Activated naive CD8-positive, alpha-beta T cell treated with anti-CD3 and anti-CD28 coated beads for 36 hours (primary cell): ENCODE results near the gene ARMC3. TPM values are rescaled to one million over a fixed set of nuclear protein-coding genes. Genes with fewer than 3 reads are reported as not detected.

Experiments used
- DNase-seq: peaks from one replicate; pipeline ENCODE4 v3.0.0; 2021
- H3K27ac Mint-ChIP-seq: one replicate; pipeline ENCODE4 v1.8.0; 2022; ENCODE audit warnings: mild to moderate bottlenecking, moderate library complexity, mixed read lengths
- H3K27me3 Mint-ChIP-seq: one replicate; pipeline ENCODE4 v1.8.0; 2022; ENCODE audit warnings: mild to moderate bottlenecking, mixed read lengths
- H3K36me3 Mint-ChIP-seq: one replicate; pipeline ENCODE4 v1.8.0; 2021; ENCODE audit warnings: mild to moderate bottlenecking, mixed read lengths
- H3K4me1 Mint-ChIP-seq: one replicate; pipeline ENCODE4 v1.8.0; 2021; ENCODE audit warnings: mixed read lengths
- H3K4me3 Mint-ChIP-seq: one replicate; pipeline ENCODE4 v1.8.0; 2022; ENCODE audit warnings: mild to moderate bottlenecking, moderate library complexity, mixed read lengths
- H3K9me3 Mint-ChIP-seq: one replicate; pipeline ENCODE4 v1.8.0; 2022; ENCODE audit warnings: mixed read lengths
- total RNA-seq, 2 experiments: library from RNA; stranded (reverse); gene quantifications; one replicate each; pipeline ENCODE4 v1.2.3, GENCODE V29; 2021

The ARMC3 gene
- total RNA-seq, 2 experiments from 2014 or later = 0.39 TPM; not detected in 1

DNA sequence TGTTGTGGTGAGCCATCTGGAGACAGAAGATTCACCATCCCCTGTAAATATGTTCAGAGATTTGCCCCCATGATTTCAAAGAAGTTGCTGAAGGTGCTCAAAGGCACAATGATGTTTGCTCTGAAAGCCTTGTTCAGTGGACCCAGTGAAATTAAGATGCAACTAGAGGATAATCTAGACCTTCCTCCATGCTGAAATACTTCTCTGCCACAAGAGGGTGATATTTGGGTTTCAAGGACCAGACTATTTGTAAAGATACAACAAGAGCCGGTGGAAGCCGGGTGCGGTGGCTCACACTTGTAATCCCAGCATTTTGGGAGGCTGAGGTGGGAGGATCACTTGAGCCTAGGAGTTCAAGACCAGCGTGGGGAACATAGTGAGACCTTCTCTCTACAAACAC lies 154.0 kb downstream of the ARMC3 start:
- DNase-seq = no peak
- no peaks in the 10 kb centered on the region for H3K9me3 Mint-ChIP-seq
- H3K36me3 Mint-ChIP-seq = no peaks in the 10 kb centered on the region
- peaks cover 37% of the 10 kb centered on the region for H3K27me3 Mint-ChIP-seq
- no peak overlapping the region for H3K4me3 Mint-ChIP-seq
- H3K27ac Mint-ChIP-seq = no peak overlapping the region
- no peaks in the 10 kb centered on the region for H3K4me1 Mint-ChIP-seq

Other genes starting within 250 kb of the ARMC3 start
- 100 to 1,000 TPM; 111 to 118 TPM for gene PIP4K2A, start 213.5 kb upstream of the ARMC3 start, total RNA-seq
- 1 to 10 TPM; 6.3 to 7.9 TPM for gene MSRB2, start 167.5 kb downstream of the ARMC3 start, total RNA-seq